Skin of body (tissue), 2 donors: ENCODE results near the gene TMC4. TPM values are rescaled to one million over a fixed set of nuclear protein-coding genes. Genes with fewer than 3 reads are reported as not detected.
A peak's percentile ranks its signal among the peaks of the same experiment; 100 is the strongest.
"Not testable (repeated sequence)": the region's sequence is repeated elsewhere in the genome, so short reads cannot be mapped to it uniquely, and the experiment has no call there.

Experiments
- DNase-seq: peaks from one replicate; lab custom pipeline; 2025; lab: John Stamatoyannopoulos, UW
- total RNA-seq: library from RNA; depleted of rRNA; stranded (reverse); fragments of >200 nt; gene quantifications from one replicate; pipeline ENCODE4 v1.2.3, GENCODE V29; 2014

Gene TMC4
- total RNA-seq, result 1.8 TPM

- no peak for DNase-seq
These were observed at the start of gene TMC4 for GRCh38 chr19:54172471-54173358. Gene TMC4, minus strand, starts transcription at chr19:54173160. Its CDS starts 43 bp downstream, at chr19:54173117.

GRCh38 chr19:54221947-54222346, 49.0 kb upstream of the TMC4 start:
- DNase-seq, result not testable (repeated sequence)

GRCh38 chr19:54219702-54220101, 46.7 kb upstream of the TMC4 start:
- DNase-seq, result not testable (repeated sequence)

- no peak for DNase-seq
These were observed 46.2 kb upstream of the TMC4 start for GRCh38 chr19:54218960-54219661.

GRCh38 chr19:54218259-54218658, 45.3 kb upstream of the TMC4 start:
- no peak for DNase-seq

GRCh38 chr19:54217517-54218247, 44.7 kb upstream of the TMC4 start:
- DNase-seq, result not testable (repeated sequence)

GRCh38 chr19:54216869-54217268, 43.9 kb upstream of the TMC4 start:
- DNase-seq, result no peak

- DNase-seq, result not testable (repeated sequence)
These were observed 41.8 kb upstream of the TMC4 start for GRCh38 chr19:54214734-54215133.

- DNase-seq, result not testable (repeated sequence)
These were observed 41.3 kb upstream of the TMC4 start for GRCh38 chr19:54214217-54214616.

GRCh38 chr19:54211235-54211634, 38.3 kb upstream of the TMC4 start:
- DNase-seq, result no peak

GRCh38 chr19:54209811-54210494, 37.0 kb upstream of the TMC4 start:
- peak; percentile 20 for DNase-seq

- DNase-seq, result no peak
These were observed 36.3 kb upstream of the TMC4 start for GRCh38 chr19:54209058-54209810.

- no peak for DNase-seq
These were observed 35.8 kb upstream of the TMC4 start for GRCh38 chr19:54208784-54209057.

GRCh38 chr19:54207983-54208783, 35.2 kb upstream of the TMC4 start:
- peak; percentile 45 for DNase-seq

GRCh38 chr19:54207676-54207982, 34.7 kb upstream of the TMC4 start:
- no peak for DNase-seq

- not testable (repeated sequence) for DNase-seq
These were observed 34.2 kb upstream of the TMC4 start for GRCh38 chr19:54207193-54207592.

- DNase-seq, result no peak
These were observed 33.8 kb upstream of the TMC4 start for GRCh38 chr19:54206831-54207177.

- no peak for DNase-seq
These were observed 33.3 kb upstream of the TMC4 start for GRCh38 chr19:54206030-54206830.

GRCh38 chr19:54204767-54205468, 32.0 kb upstream of the TMC4 start:
- no peak for DNase-seq
